K562 treated with DMSO at 1 percent for 48 hours (cell line): ENCODE measurements around the gene PRRT2. TPM values are rescaled to one million over a fixed set of nuclear protein-coding genes. Genes with fewer than 3 reads are reported as not detected.

ENCODE experiments used
- total RNA-seq: library from RNA; unstranded; fragments of 300-600 nt; gene quantifications from 2 replicates; pipeline ENCODE4 v1.2.3, GENCODE V29; 2022; ENCODE audit warnings: low replicate concordance; ENCODE audit errors: extremely low read depth

Gene PRRT2
- not detected in 2 replicates for total RNA-seq

DNA sequence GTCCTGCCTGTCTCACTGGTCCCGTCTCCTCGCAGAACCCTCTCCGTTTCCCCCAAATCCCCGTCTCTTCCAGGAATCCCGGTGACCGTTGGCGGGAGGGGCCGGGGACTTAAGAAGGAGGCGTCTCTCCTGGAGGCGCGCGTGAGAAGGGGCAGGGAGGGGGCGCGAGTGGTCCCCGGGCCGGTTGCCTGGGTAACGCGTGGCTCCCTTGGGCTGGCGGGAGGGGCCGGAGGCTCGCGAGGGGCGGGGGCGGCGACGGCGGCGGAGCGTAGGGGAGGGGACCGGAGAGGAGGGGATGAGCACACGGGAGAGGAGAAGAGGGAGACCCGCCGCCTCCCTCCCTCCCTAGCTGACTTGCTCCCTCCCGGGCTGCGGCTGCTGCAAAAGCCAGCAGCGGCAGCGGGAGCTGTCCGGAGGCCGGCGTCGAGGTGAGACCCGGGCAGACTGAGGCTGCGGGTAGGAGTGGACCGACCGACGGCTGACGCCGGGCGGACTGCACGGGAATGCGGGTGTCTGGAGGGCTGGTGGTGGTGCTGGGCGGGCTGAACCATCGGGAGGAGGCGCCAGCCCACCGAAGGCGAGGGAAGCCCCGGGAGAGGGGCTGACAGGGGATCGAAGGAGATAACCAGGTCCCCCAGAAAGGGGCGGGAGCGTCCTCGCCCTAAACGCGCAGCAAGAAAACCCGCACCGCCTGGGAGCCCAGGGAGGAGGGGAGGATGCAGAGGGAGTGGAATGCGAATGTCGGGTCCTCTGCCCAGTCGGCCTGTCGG, at the start of gene PRRT2:
TSS of gene PRRT2 (plus strand) at position 298 of the 770 bp plus-strand sequence. CDS start 862 bp downstream, outside the sequence.

DNA sequence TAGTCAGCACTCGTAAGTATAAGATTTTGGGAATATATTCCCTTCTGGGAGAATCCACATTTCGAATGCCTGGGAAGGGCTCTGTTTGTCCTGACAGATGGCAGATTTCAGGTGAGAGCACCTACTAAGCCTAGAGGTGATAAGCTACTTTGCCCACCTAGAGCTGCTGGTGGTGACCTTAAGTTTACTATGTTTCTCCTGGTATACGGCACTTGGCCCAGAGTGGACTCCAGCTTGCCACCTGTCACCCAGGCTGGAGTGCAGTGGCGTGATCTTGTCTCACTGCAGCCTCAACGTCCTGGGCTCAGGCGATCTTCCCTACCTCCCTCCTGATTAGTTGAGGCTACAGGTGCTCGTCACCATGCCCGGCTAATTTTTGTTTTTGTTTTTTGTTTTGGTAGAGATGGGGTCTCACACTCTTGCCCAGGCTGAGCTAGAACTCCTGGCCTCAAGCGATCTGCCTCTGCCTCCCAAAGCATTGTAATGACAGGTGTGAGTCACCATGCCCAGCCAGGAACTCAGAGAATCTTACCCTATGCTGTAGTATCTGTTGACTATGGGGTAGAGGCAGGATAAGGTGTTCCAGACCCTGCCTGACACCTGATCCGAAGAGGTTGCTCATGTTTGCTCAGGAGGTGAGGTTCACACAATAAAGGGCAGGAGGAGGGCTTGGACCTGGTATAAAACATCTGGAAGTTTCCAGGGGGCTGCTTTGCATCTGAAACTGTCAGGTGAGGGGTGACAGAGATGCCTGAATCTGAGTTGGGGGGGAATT, 34.2 kb upstream of the PRRT2 start, which contains the start of gene ZG16:
TSS of gene ZG16 (plus strand) at position 681 of the 775 bp plus-strand sequence. CDS start 1,011 bp downstream, outside the sequence.

DNA sequence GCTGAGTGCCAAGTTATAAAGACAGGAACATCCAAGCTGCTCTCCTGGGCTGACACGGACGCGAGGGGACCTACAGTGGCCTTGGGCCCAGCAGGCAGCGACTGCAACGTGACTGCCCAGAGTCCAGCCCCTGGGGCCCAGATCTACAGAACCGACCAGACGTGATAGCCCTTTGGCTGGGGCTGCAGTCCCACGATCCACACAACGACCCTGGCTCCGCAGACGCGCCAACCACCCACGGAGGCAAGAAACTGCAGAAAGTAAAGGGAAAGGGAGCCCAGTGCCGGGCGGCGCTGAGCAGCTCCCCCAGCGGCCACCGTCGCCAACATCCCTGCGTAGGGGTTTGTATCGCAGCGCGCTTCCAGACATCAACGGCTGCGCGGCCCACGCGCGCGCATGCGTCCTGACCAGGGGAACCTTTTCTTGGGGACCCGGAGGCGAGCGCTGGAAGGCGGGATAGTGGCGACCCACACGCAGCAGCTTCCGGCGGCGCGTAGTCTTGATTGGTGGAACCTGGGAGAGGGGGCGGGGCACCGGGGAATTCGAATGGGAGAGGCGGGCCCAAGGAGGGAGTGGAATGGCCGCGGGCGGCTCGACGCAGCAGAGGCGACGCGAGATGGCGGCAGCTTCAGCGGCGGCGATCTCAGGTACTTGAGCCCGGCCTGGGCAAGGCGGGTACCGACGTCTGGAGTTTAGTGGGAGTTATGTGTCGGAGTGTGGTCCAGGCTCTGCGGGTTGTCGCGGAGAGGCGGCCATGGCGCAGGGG, 21.6 kb upstream of the PRRT2 start, which contains the start of gene KIF22:
TSS of gene KIF22 (plus strand) at position 569 of the 766 bp plus-strand sequence. CDS start at position 578, 9 bp downstream.

DNA sequence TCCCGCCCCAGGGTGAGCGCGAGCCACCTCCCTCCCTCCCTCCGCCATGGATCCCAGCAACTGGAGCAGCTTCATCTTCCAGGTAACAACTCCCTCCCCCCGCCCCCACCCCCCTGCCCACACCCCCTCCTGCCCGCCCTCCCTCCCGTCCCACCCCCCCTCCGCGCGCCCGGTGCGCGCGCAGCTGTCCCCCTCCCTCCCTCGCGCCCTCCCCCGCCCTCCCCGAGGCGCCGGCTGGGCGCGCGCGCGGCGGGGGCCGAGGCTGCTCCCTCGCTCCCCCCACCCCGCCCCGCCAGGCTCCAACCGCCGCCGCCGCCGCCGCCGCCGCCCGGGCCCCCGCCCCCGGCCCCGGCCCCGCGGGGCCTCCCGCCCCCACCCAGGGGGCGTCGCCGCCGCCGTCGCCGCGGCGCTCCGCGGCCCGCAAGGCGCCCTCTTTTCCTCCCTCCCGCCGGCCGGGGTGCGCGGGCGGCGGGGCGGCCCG, 5.9 kb upstream of the PRRT2 start, which contains the start of gene MAZ:
TSS of gene MAZ (plus strand) at position 431 of the 481 bp plus-strand sequence. CDS start 173 bp downstream, outside the sequence.

DNA sequence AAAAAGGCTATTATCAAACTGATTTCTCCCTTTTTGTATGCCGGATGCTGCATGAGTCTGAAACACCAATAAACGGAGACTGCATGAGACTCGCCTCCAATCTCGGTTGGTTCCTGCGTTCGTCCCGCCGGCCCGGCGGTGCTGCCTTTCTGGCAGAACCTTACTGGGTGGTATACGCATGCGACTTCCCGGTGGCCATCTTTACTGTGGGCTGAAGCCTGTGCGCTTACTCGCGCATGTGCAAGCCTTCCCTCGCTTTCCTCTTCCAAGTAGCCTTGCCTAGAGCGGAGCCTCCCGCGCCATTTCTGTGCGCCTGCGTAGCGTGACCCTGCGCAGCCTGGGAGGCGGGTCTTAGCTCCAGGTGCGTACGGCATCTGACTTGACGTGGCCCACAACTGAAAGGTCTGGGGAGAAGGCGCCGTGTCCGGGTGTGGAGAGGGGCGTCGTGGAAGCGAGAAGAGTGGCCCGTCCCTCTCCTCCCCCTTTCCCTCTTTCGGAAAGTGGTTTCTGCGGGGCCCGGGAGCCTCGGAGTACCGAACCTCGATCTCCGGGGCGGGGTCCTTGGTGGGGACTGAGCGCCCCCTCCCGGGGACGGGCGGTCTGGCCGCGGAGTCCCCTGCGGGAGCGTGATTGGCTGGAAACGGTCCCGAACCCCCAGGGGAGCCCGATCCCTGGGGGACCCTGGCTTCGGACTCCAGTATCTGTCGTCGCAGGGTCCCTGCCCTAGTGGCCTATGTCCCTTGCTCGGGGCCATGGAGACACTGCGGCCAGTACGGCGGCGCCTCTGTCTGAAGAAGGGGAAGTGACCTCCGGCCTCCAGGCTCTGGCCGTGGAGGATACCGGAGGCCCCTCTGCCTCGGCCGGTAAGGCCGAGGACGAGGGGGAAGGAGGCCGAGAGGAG, 4.0 kb downstream of the PRRT2 start, which contains the start of gene PAGR1:
TSS of gene PAGR1 (plus strand) at position 360 of the 901 bp plus-strand sequence. CDS start at position 734, 374 bp downstream.

DNA sequence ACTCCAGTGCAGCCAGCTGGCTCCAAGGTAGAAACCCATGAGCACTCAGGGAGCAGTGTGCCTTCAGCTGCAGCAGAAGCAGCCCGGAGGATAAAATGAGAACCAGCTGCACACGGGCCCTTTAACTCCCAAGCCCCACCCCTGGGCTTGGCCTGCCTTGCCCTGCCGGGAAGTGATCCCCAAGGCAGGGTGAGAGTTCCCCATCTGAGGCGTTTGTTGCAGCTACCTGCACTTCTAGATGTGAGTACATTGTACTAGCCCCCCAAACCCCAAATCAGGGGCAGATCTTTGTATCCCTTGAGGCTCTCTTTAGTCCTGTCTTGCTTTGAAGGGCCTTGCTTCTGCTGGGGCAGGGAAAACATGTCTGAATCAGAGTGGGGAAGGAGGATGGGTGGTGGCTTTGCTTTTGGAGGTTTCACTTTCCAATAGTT, 8.3 kb downstream of the PRRT2 start, which contains the start of gene MVP:
TSS of gene MVP (plus strand) at position 192 of the 431 bp plus-strand sequence. CDS start 10,088 bp downstream, outside the sequence.

DNA sequence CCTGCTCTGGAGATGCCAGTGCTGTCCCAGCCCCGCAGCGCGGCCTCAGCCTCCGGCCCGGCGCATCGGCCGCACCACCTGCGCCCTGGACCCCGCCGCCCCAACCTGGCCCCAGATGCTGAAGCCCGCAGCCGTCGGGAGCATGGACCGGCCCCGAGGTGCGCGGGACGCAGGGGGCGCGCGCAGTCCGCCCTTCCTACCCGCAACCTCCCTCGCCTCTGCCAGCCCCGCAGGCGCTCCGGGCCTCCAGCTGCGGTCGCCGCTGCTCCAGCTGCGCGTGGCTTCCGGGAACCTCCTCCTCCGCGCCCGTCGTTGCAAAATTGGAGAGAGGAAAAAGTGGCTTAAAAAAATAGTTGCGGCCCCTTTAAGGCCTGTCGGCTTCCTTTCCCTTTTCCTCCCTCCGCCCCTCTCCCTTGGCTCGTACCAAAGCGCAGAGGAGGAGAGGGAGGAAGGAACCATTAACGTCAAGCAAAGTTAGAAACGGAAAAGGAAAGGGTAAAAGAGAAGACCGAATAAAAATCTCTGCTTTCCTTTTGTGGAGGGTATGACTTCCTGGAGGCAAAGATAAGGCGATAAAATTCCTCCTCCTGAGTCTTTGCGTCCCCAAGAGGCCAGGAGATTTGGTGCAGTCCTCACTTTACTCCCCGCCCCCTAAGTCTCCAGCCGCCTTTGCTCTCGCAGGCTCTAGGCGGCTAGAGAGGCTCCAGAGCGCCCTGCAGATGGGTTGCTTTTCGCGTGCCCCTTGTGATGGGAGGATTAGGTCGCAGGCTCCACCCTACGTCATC, 51.1 kb downstream of the PRRT2 start, which contains the start of gene CDIPT:
TSS of gene CDIPT (minus strand) at position 343 of the 785 bp plus-strand sequence. CDS start 369 bp downstream, outside the sequence.

Other genes with a start within 250 kb of the PRRT2 start
- gene SPN, start 148.9 kb upstream of the PRRT2 start, total RNA-seq: not detected in 2 replicates
- gene QPRT, start 133.0 kb upstream of the PRRT2 start, total RNA-seq: 166 TPM in 1 of 2 replicates, not detected in the other
- not detected in 2 replicates for gene C16orf54, start 66.2 kb upstream of the PRRT2 start, total RNA-seq
- gene ZG16, start 33.9 kb upstream of the PRRT2 start, total RNA-seq: not detected in 2 replicates
- gene KIF22, start 21.4 kb upstream of the PRRT2 start, total RNA-seq: 188 TPM in 1 of 2 replicates, not detected in the other
- not detected in 2 replicates for gene MAZ, start 5.7 kb upstream of the PRRT2 start, total RNA-seq
- not detected in 2 replicates for gene PAGR1, start 4.0 kb downstream of the PRRT2 start, total RNA-seq
- not detected in 2 replicates for gene MVP, start 8.3 kb downstream of the PRRT2 start, total RNA-seq
- not detected in 2 replicates for gene CDIPT, start 51.0 kb downstream of the PRRT2 start, total RNA-seq
- gene SEZ6L2, start 87.4 kb downstream of the PRRT2 start, total RNA-seq: not detected in 2 replicates
- gene ASPHD1, start 88.3 kb downstream of the PRRT2 start, total RNA-seq: not detected in 2 replicates
- gene KCTD13, start 114.0 kb downstream of the PRRT2 start, total RNA-seq: not detected in 2 replicates
- gene TMEM219, start 149.9 kb downstream of the PRRT2 start, total RNA-seq: not detected in 2 replicates
- not detected in 2 replicates for gene TAOK2, start 161.7 kb downstream of the PRRT2 start, total RNA-seq
- not detected in 2 replicates for gene HIRIP3, start 183.4 kb downstream of the PRRT2 start, total RNA-seq
- not detected in 2 replicates for gene INO80E, start 184.0 kb downstream of the PRRT2 start, total RNA-seq
- not detected in 2 replicates for gene DOC2A, start 198.8 kb downstream of the PRRT2 start, total RNA-seq
- not detected in 2 replicates for gene C16orf92, start 211.0 kb downstream of the PRRT2 start, total RNA-seq
- gene TLCD3B, start 219.1 kb downstream of the PRRT2 start, total RNA-seq: not detected in 2 replicates